Measurements from ENCODE around the gene HACD3. TPM values are rescaled to one million over a fixed set of nuclear protein-coding genes. Genes with fewer than 3 reads are reported as not detected.

Gene HACD3
- total and polyA plus RNA-seq, 9 of the 15 experiments (the other 6 are each of a cell fraction or from before 2014, with no cell fraction given) = 48.1 to 117 (median 72.8) TPM

DNA sequence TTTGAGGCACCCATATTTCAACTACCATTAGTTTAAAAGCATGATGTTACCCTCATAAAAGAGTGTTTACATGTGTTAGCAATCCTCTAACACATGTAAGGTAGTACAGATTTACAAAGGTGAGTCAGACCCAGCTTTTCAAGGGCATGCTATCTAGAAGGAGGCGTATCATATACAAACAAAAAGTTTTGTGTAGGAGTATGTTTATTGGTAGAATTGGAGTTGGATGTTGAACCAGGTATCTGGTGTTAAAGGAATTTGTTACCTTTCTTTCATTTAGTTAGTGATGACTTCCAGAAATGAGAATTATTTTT is 2.4 kb downstream of the HACD3 start (continued):
- TF ChIP-seq JUND (IDR thresholded peaks at IDR 0.05; ENCODE audit: borderline replicate concordance, low read depth, low read length) (peak; percentile 87), JUND (tag; IDR thresholded peaks at IDR 0.05; ENCODE audit: borderline replicate concordance, low read depth, low read length) (peak; percentile 57; the same call in 1 of the 3 replicates), ESRRA (IDR thresholded peaks at IDR 0.05; ENCODE audit: borderline replicate concordance, low read depth) (peak; percentile 21; the same call in 1 of the 2 replicates), PPARD (CRISPR knock-in tag; IDR thresholded peaks at IDR 0.05) (no peak), PCBP1 (IDR thresholded peaks at IDR 0.05; ENCODE audit: low read depth, low read length, poor library complexity, severe bottlenecking) (no peak), ZNF586 (CRISPR knock-in tag; conservative IDR thresholded peaks at IDR 0.05) (no peak), SIN3A (IDR thresholded peaks at IDR 0.05; ENCODE audit: borderline replicate concordance in 2 of 2, control insufficient read depth in 1 of 2, low read depth in 2 of 2, low read length in 2 of 2) (no peak), ZZZ3 (IDR thresholded peaks at IDR 0.05) (no peak)
- TF ChIP-seq, protein P1, sequence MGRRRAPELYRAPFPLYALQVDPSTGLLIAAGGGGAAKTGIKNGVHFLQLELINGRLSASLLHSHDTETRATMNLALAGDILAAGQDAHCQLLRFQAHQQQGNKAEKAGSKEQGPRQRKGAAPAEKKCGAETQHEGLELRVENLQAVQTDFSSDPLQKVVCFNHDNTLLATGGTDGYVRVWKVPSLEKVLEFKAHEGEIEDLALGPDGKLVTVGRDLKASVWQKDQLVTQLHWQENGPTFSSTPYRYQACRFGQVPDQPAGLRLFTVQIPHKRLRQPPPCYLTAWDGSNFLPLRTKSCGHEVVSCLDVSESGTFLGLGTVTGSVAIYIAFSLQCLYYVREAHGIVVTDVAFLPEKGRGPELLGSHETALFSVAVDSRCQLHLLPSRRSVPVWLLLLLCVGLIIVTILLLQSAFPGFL (CRISPR knock-in tag; IDR thresholded peaks at IDR 0.05) = no peak
- TF ChIP-seq, protein P2, sequence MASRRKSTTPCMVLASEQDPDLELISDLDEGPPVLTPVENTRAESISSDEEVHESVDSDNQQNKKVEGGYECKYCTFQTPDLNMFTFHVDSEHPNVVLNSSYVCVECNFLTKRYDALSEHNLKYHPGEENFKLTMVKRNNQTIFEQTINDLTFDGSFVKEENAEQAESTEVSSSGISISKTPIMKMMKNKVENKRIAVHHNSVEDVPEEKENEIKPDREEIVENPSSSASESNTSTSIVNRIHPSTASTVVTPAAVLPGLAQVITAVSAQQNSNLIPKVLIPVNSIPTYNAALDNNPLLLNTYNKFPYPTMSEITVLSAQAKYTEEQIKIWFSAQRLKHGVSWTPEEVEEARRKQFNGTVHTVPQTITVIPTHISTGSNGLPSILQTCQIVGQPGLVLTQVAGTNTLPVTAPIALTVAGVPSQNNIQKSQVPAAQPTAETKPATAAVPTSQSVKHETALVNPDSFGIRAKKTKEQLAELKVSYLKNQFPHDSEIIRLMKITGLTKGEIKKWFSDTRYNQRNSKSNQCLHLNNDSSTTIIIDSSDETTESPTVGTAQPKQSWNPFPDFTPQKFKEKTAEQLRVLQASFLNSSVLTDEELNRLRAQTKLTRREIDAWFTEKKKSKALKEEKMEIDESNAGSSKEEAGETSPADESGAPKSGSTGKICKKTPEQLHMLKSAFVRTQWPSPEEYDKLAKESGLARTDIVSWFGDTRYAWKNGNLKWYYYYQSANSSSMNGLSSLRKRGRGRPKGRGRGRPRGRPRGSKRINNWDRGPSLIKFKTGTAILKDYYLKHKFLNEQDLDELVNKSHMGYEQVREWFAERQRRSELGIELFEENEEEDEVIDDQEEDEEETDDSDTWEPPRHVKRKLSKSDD (conservative IDR thresholded peaks at IDR 0.05; ENCODE audit: low read length) = no peak
- TF ChIP-seq, protein P3, sequence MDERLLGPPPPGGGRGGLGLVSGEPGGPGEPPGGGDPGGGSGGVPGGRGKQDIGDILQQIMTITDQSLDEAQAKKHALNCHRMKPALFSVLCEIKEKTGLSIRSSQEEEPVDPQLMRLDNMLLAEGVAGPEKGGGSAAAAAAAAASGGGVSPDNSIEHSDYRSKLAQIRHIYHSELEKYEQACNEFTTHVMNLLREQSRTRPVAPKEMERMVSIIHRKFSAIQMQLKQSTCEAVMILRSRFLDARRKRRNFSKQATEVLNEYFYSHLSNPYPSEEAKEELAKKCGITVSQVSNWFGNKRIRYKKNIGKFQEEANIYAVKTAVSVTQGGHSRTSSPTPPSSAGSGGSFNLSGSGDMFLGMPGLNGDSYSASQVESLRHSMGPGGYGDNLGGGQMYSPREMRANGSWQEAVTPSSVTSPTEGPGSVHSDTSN (CRISPR knock-in tag; IDR thresholded peaks at IDR 0.05; ENCODE audit: low read depth) = no peak
- TF ChIP-seq, protein P3 (tag; conservative IDR thresholded peaks at IDR 0.05; ENCODE audit: low read depth) = no peak
- TF ChIP-seq, protein P4, sequence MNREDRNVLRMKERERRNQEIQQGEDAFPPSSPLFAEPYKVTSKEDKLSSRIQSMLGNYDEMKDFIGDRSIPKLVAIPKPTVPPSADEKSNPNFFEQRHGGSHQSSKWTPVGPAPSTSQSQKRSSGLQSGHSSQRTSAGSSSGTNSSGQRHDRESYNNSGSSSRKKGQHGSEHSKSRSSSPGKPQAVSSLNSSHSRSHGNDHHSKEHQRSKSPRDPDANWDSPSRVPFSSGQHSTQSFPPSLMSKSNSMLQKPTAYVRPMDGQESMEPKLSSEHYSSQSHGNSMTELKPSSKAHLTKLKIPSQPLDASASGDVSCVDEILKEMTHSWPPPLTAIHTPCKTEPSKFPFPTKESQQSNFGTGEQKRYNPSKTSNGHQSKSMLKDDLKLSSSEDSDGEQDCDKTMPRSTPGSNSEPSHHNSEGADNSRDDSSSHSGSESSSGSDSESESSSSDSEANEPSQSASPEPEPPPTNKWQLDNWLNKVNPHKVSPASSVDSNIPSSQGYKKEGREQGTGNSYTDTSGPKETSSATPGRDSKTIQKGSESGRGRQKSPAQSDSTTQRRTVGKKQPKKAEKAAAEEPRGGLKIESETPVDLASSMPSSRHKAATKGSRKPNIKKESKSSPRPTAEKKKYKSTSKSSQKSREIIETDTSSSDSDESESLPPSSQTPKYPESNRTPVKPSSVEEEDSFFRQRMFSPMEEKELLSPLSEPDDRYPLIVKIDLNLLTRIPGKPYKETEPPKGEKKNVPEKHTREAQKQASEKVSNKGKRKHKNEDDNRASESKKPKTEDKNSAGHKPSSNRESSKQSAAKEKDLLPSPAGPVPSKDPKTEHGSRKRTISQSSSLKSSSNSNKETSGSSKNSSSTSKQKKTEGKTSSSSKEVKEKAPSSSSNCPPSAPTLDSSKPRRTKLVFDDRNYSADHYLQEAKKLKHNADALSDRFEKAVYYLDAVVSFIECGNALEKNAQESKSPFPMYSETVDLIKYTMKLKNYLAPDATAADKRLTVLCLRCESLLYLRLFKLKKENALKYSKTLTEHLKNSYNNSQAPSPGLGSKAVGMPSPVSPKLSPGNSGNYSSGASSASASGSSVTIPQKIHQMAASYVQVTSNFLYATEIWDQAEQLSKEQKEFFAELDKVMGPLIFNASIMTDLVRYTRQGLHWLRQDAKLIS (CRISPR knock-in tag; IDR thresholded peaks at IDR 0.05) = no peak

Data from K562 (cell line).